HEK293 (cell line): ENCODE data around the gene SPP2.
A peak's percentile ranks its signal among the peaks of the same experiment; 100 is the strongest.

ENCODE experiments used
- ATF2 ChIP-seq: fragments of 450-650 bp; formaldehyde crosslinking; IDR thresholded peaks from 2 replicates; pipeline ENCODE4 v1.5.1; 2016; ENCODE audit warnings: missing biosample characterization, missing genetic modification characterization, low read depth
- GLI2 ChIP-seq: fragments of 450-650 bp; formaldehyde crosslinking; IDR thresholded peaks from 2 replicates; pipeline ENCODE4; 2017; ENCODE audit warnings: missing biosample characterization, missing genetic modification characterization, low read depth, borderline replicate concordance
- GLIS1 ChIP-seq: fragments of 450-650 bp; formaldehyde crosslinking; IDR thresholded peaks from 2 replicates; pipeline ENCODE4 v1.5.1; 2016; ENCODE audit warnings: missing biosample characterization, missing genetic modification characterization
- HOXA7 ChIP-seq: sonication (generic); formaldehyde crosslinking; IDR thresholded peaks from 2 replicates; pipeline ENCODE4 v1.8.1; 2022; ENCODE audit warnings: missing genetic modification reagents, borderline replicate concordance
- MEIS1 ChIP-seq: sonication (generic); formaldehyde crosslinking; IDR thresholded peaks from 2 replicates; pipeline ENCODE4 v1.8.1; 2022; ENCODE audit warnings: missing genetic modification reagents, mild to moderate bottlenecking, borderline replicate concordance
- MZF1 ChIP-seq: fragments of 450-650 bp; formaldehyde crosslinking; IDR thresholded peaks from 2 replicates; pipeline ENCODE4 v1.5.1; 2017; ENCODE audit warnings: missing biosample characterization, missing genetic modification characterization, borderline replicate concordance
- OVOL3 ChIP-seq: fragments of 450-650 bp; formaldehyde crosslinking; IDR thresholded peaks from 2 replicates; pipeline ENCODE4 v1.5.1; 2016; ENCODE audit warnings: missing biosample characterization, missing genetic modification characterization
- SP7 ChIP-seq: fragments of 450-650 bp; formaldehyde crosslinking; IDR thresholded peaks from 2 replicates; pipeline ENCODE4 v1.5.1; 2016; ENCODE audit warnings: missing biosample characterization, missing genetic modification characterization
- ZBTB20 ChIP-seq: fragments of 450-650 bp; formaldehyde crosslinking; IDR thresholded peaks from 2 replicates; pipeline ENCODE4 v1.5.1; 2016; ENCODE audit warnings: missing biosample characterization, missing genetic modification characterization
- ZBTB26 ChIP-seq: fragments of 450-650 bp; formaldehyde crosslinking; optimal IDR thresholded peaks from 2 replicates; pipeline ENCODE3; 2016; ENCODE audit warnings: missing biosample characterization, mild to moderate bottlenecking, missing genetic modification characterization
- ZBTB7A ChIP-seq: fragments of 450-650 bp; formaldehyde crosslinking; IDR thresholded peaks from 2 replicates; pipeline ENCODE4 v1.5.1; 2016; ENCODE audit warnings: low read depth, missing biosample characterization, missing genetic modification characterization
- ZFP69B ChIP-seq: fragments of 450-650 bp; formaldehyde crosslinking; IDR thresholded peaks from 2 replicates; pipeline ENCODE4 v1.5.1; 2016; ENCODE audit warnings: missing biosample characterization, missing genetic modification characterization
- ZIC2 ChIP-seq: fragments of 450-650 bp; formaldehyde crosslinking; IDR thresholded peaks from 2 replicates; pipeline ENCODE4 v1.5.1; 2016; ENCODE audit warnings: missing biosample characterization, missing genetic modification characterization
- ZNF132 ChIP-seq: fragments of 450-650 bp; formaldehyde crosslinking; IDR thresholded peaks from 2 replicates; pipeline ENCODE4 v1.5.1; 2017; ENCODE audit warnings: missing biosample characterization, missing genetic modification characterization, borderline replicate concordance
- ZNF138 ChIP-seq: fragments of 450-650 bp; formaldehyde crosslinking; IDR thresholded peaks from 2 replicates; pipeline ENCODE4 v1.5.1; 2016; ENCODE audit warnings: missing biosample characterization, missing genetic modification characterization, borderline replicate concordance
- ZNF174 ChIP-seq: fragments of 450-650 bp; formaldehyde crosslinking; IDR thresholded peaks from 2 replicates; pipeline ENCODE4 v1.5.0; 2017; ENCODE audit warnings: missing biosample characterization, mild to moderate bottlenecking, missing genetic modification characterization
- ZNF184 ChIP-seq: fragments of 450-650 bp; IDR thresholded peaks from 2 replicates; pipeline ENCODE4 v1.5.1; 2018; ENCODE audit warnings: missing biosample characterization, mild to moderate bottlenecking, missing genetic modification characterization
- ZNF2 ChIP-seq: fragments of 450-650 bp; formaldehyde crosslinking; IDR thresholded peaks from 2 replicates; pipeline ENCODE4 v1.5.1; 2016; ENCODE audit warnings: missing biosample characterization, missing genetic modification characterization
- ZNF26 ChIP-seq: fragments of 450-650 bp; formaldehyde crosslinking; IDR thresholded peaks from 2 replicates; pipeline ENCODE4 v1.5.1; 2016; ENCODE audit warnings: missing biosample characterization, missing genetic modification characterization
- ZNF302 ChIP-seq: fragments of 450-650 bp; formaldehyde crosslinking; IDR thresholded peaks from 2 replicates; pipeline ENCODE4 v1.5.1; 2016; ENCODE audit warnings: missing biosample characterization, missing genetic modification characterization, low read depth
- ZNF335 ChIP-seq: fragments of 450-650 bp; formaldehyde crosslinking; conservative IDR thresholded peaks from 2 replicates; pipeline ENCODE4 v1.5.1; 2016; ENCODE audit warnings: missing biosample characterization, missing genetic modification characterization
- ZNF571 ChIP-seq: fragments of 450-650 bp; formaldehyde crosslinking; IDR thresholded peaks from 2 replicates; pipeline ENCODE4 v1.5.0; 2017; ENCODE audit warnings: missing biosample characterization, missing genetic modification characterization
- ZNF596 ChIP-seq: fragments of 450-650 bp; IDR thresholded peaks from 2 replicates; pipeline ENCODE4 v1.5.0; 2018; ENCODE audit warnings: missing biosample characterization, mild to moderate bottlenecking, missing genetic modification characterization, moderate library complexity
- ZNF658 ChIP-seq: fragments of 450-650 bp; formaldehyde crosslinking; IDR thresholded peaks from 2 replicates; pipeline ENCODE4; 2016; ENCODE audit warnings: missing biosample characterization, missing genetic modification characterization
- ZNF660 ChIP-seq: fragments of 450-650 bp; IDR thresholded peaks from 2 replicates; pipeline ENCODE4 v1.5.1; 2018; ENCODE audit warnings: missing biosample characterization, mild to moderate bottlenecking, missing genetic modification characterization
- ZNF747 ChIP-seq: fragments of 450-650 bp; formaldehyde crosslinking; IDR thresholded peaks from 2 replicates; pipeline ENCODE4 v1.5.1; 2016; ENCODE audit warnings: missing biosample characterization, missing genetic modification characterization
- ZNF830 ChIP-seq: fragments of 450-650 bp; IDR thresholded peaks from 2 replicates; pipeline ENCODE4 v1.5.0; 2018; ENCODE audit warnings: missing biosample characterization, missing genetic modification characterization, low read depth, mild to moderate bottlenecking, moderate library complexity
- TF ChIP-seq, protein P1 (sequence below): fragments of 450-650 bp; formaldehyde crosslinking; IDR thresholded peaks from 2 replicates; pipeline ENCODE4 v1.5.1; 2016; ENCODE audit warnings: missing biosample characterization, missing genetic modification characterization
- TF ChIP-seq, protein P2 (sequence below): fragments of 450-650 bp; formaldehyde crosslinking; IDR thresholded peaks from 2 replicates; pipeline ENCODE4 v1.5.1; 2016; ENCODE audit warnings: missing biosample characterization, missing genetic modification characterization
- TF ChIP-seq, protein P3 (sequence below): fragments of 450-650 bp; formaldehyde crosslinking; IDR thresholded peaks from 2 replicates; pipeline ENCODE4 v1.5.1; 2016; ENCODE audit warnings: missing biosample characterization, missing genetic modification characterization

Gene SPP2

DNA sequence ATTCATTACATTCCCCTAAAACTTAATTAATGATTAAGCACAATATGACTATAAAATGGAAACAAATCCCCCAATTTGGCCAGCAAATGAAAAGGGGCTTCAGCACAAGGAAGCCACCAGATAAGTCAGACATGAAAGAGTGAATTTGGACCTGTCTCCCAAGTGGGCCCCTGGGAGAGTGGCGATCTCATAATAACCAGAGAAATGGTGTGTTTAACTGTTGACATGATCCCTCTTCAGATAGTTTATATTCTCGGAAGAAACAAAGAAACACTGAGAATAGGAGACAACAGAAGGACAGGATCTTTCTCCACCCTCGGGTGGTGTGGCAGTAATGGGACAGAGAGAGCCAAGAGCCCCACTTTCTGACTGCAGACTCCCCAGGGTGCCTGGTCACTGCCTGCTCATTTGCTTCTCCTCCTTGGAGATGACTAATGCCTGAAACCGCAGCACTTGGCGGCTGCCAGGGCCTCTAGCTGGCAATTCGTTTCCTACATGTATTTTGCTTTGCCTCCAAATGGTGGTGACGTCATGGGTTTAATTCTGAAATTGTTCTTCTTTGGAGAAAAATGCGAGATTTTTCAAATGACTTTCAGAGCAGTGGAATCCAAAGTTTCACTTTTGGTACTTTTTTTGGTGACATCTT is 46.4 kb upstream of the SPP2 start (continued):
- TF ChIP-seq OVOL3 (tag by site-specific recombination), result no peak
- TF ChIP-seq, protein P1, sequence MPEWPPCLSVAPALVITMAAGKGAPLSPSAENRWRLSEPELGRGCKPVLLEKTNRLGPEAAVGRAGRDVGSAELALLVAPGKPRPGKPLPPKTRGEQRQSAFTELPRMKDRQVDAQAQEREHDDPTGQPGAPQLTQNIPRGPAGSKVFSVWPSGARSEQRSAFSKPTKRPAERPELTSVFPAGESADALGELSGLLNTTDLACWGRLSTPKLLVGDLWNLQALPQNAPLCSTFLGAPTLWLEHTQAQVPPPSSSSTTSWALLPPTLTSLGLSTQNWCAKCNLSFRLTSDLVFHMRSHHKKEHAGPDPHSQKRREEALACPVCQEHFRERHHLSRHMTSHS, result no peak
- 0 out of 2 replicates have a peak, but pooled peaks have one; percentile 17 for TF ChIP-seq ZNF596 (tag by site-specific recombination)
- no peak for TF ChIP-seq ZNF658 (tag by site-specific recombination)
- TF ChIP-seq ZNF335 (tag by site-specific recombination), result peak; percentile 69
- TF ChIP-seq, protein P2, sequence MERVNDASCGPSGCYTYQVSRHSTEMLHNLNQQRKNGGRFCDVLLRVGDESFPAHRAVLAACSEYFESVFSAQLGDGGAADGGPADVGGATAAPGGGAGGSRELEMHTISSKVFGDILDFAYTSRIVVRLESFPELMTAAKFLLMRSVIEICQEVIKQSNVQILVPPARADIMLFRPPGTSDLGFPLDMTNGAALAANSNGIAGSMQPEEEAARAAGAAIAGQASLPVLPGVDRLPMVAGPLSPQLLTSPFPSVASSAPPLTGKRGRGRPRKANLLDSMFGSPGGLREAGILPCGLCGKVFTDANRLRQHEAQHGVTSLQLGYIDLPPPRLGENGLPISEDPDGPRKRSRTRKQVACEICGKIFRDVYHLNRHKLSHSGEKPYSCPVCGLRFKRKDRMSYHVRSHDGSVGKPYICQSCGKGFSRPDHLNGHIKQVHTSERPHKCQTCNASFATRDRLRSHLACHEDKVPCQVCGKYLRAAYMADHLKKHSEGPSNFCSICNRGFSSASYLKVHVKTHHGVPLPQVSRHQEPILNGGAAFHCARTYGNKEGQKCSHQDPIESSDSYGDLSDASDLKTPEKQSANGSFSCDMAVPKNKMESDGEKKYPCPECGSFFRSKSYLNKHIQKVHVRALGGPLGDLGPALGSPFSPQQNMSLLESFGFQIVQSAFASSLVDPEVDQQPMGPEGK (tag by site-specific recombination), result 0 out of 2 replicates have a peak, but pooled peaks have one; percentile 22
- no peak for TF ChIP-seq GLI2 (tag by site-specific recombination)
- TF ChIP-seq MEIS1 (CRISPR knock-in tag), result no peak
- 0 out of 2 replicates have a peak, but pooled peaks have one; percentile 29 for TF ChIP-seq GLIS1 (tag by site-specific recombination)
- TF ChIP-seq, protein P3, sequence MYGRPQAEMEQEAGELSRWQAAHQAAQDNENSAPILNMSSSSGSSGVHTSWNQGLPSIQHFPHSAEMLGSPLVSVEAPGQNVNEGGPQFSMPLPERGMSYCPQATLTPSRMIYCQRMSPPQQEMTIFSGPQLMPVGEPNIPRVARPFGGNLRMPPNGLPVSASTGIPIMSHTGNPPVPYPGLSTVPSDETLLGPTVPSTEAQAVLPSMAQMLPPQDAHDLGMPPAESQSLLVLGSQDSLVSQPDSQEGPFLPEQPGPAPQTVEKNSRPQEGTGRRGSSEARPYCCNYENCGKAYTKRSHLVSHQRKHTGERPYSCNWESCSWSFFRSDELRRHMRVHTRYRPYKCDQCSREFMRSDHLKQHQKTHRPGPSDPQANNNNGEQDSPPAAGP (tag by site-specific recombination), result 0 out of 2 replicates have a peak, but pooled peaks have one; percentile 23
- peak; percentile 98 for TF ChIP-seq ATF2 (tag by site-specific recombination)
- TF ChIP-seq ZNF174 (tag by site-specific recombination), result no peak
- TF ChIP-seq ZBTB7A (tag by site-specific recombination), result no peak
- no peak for TF ChIP-seq ZNF2 (tag by site-specific recombination)
- TF ChIP-seq ZBTB26 (tag by site-specific recombination), result no peak
- no peak for TF ChIP-seq ZNF830
- TF ChIP-seq ZNF302 (tag by site-specific recombination), result no peak
- no peak for TF ChIP-seq ZNF138 (tag by site-specific recombination)
- peak; percentile 78 for TF ChIP-seq SP7 (tag by site-specific recombination)
- TF ChIP-seq ZBTB20 (tag by site-specific recombination), result no peak
- TF ChIP-seq ZNF26 (tag by site-specific recombination), result no peak
- TF ChIP-seq ZNF132 (tag by site-specific recombination), result no peak
- TF ChIP-seq ZNF660 (tag by site-specific recombination), result peak; percentile 68
- TF ChIP-seq HOXA7, result no peak
- TF ChIP-seq ZFP69B, result no peak
- no peak for TF ChIP-seq ZNF747 (tag by site-specific recombination)
- TF ChIP-seq MZF1 (tag by site-specific recombination), result no peak
- peak; percentile 40; the same call in 1 of the 2 replicates for TF ChIP-seq ZIC2 (tag by site-specific recombination)
- TF ChIP-seq ZNF184 (tag by site-specific recombination), result peak; percentile 59; the same call in 1 of the 2 replicates
- TF ChIP-seq ZNF571 (tag by site-specific recombination), result no peak
